ENCODE results near the gene CAMK2B. TPM values are rescaled to one million over a fixed set of nuclear protein-coding genes. Genes with fewer than 3 reads are reported as not detected.

CAMK2B gene
- total RNA-seq, 1 donor from 2014 or later: 0.30 TPM

- intact Hi-C loops (cut with DNase I): no loop called here
- ATAC-seq (no peak), DNase-seq (no peak)
- Histone ChIP-seq H3K27ac (no peak overlapping the region), H3K4me3 (no peak overlapping the region), H3K27me3 (ENCODE audit: low read depth) (no peaks in the 10 kb centered on the region), H3K36me3 (no peaks in the 10 kb centered on the region), H3K4me1 (no peaks in the 10 kb centered on the region), H3K9me3 (no peaks in the 10 kb centered on the region)
- TF ChIP-seq CTCF (IDR thresholded peaks at IDR 0.05): no peak
These were observed 11.1 kb upstream of the CAMK2B start for GRCh38 chr7:44336491-44336890.

GRCh38 chr7:44335184-44335583, 9.8 kb upstream of the CAMK2B start:
- no peaks in the 10 kb centered on the region for H3K36me3 ChIP-seq
- no peak for DNase-seq
- intact Hi-C loops (cut with DNase I): no loop called here
- no peak for TF ChIP-seq CTCF (IDR thresholded peaks at IDR 0.05)
- no peak overlapping the region for H3K4me3 ChIP-seq
- H3K27me3 ChIP-seq (ENCODE audit: low read depth): no peaks in the 10 kb centered on the region
- H3K4me1 ChIP-seq: no peaks in the 10 kb centered on the region
- peak in 1 of 2 donors; percentile 25 for ATAC-seq
- H3K27ac ChIP-seq: no peak overlapping the region
- H3K9me3 ChIP-seq: no peaks in the 10 kb centered on the region

- H3K4me3 ChIP-seq: no peak overlapping the region
- no peaks in the 10 kb centered on the region for H3K4me1 ChIP-seq
- no peaks in the 10 kb centered on the region for H3K36me3 ChIP-seq
- H3K9me3 ChIP-seq: no peaks in the 10 kb centered on the region
- TF ChIP-seq CTCF (IDR thresholded peaks at IDR 0.05): no peak
- ATAC-seq (peak in 1 of 2 donors; percentile 36), DNase-seq (no peak)
- intact Hi-C loops (cut with DNase I): no loop called here
- H3K27me3 ChIP-seq (ENCODE audit: low read depth): no peaks in the 10 kb centered on the region
- H3K27ac ChIP-seq: no peak overlapping the region
These were observed 9.3 kb upstream of the CAMK2B start for GRCh38 chr7:44334734-44335097.

- Histone ChIP-seq H3K9me3 (no peaks in the 10 kb centered on the region), H3K27ac (no peak overlapping the region), H3K27me3 (ENCODE audit: low read depth) (no peaks in the 10 kb centered on the region), H3K4me1 (no peaks in the 10 kb centered on the region), H3K36me3 (no peaks in the 10 kb centered on the region), H3K4me3 (no peak overlapping the region)
- no peak for TF ChIP-seq CTCF (IDR thresholded peaks at IDR 0.05)
- no peak for ATAC-seq
- no peak for DNase-seq
- intact Hi-C loops (cut with DNase I): no loop called here
These were observed 8.7 kb upstream of the CAMK2B start for GRCh38 chr7:44333911-44334733.

GRCh38 chr7:44331682-44332081, 6.3 kb upstream of the CAMK2B start:
- Histone ChIP-seq H3K27ac (no peak overlapping the region), H3K9me3 (no peaks in the 10 kb centered on the region), H3K4me1 (no peaks in the 10 kb centered on the region), H3K27me3 (ENCODE audit: low read depth) (peaks cover 10% of the 10 kb centered on the region), H3K4me3 (no peak overlapping the region), H3K36me3 (no peaks in the 10 kb centered on the region)
- no peak for DNase-seq
- no peak for TF ChIP-seq CTCF (IDR thresholded peaks at IDR 0.05)
- ATAC-seq: no peak
- intact Hi-C loops (cut with DNase I): no loop called here
